DND-41 (cell line): ENCODE results near the gene DHX29.
"Not testable (repeated sequence)": the region's sequence is repeated elsewhere in the genome, so short reads cannot be mapped to it uniquely, and the experiment has no call there.

Experiments used
- ATAC-seq: fragments of 200-7000 bp; cut with Tn5 transposase; 3 replicates; pipeline ENCODE4 v1.9.1; 2021; ENCODE audit warnings: low read depth; ENCODE audit not compliant: insufficient read depth
- DNase-seq: peaks from one replicate; pipeline ENCODE4 v3.0.0-alpha.2; 2020
- H2AFZ ChIP-seq: 2 replicates; pipeline ENCODE4 v1.6.0; 2012; ENCODE audit warnings: low read depth, low read length
- H3K27ac ChIP-seq: 2 replicates; pipeline ENCODE4 v1.5.1; 2012; ENCODE audit warnings: low read length, inconsistent platforms
- H3K27me3 ChIP-seq: fragments of 200-600 bp; sonication (generic); 2 replicates; pipeline ENCODE4 v1.6.0; 2012; ENCODE audit warnings: low read length, mild to moderate bottlenecking, inconsistent platforms; ENCODE audit not compliant: insufficient read depth, poor library complexity
- H3K36me3 ChIP-seq: 2 replicates; pipeline ENCODE4 v1.5.1; 2012; ENCODE audit warnings: low read length, inconsistent platforms; ENCODE audit not compliant: insufficient read depth
- H3K4me1 ChIP-seq: 2 replicates; pipeline ENCODE4 v1.5.1; 2012; ENCODE audit warnings: mild to moderate bottlenecking, low read length; ENCODE audit not compliant: insufficient read depth
- H3K4me2 ChIP-seq: 2 replicates; pipeline ENCODE4 v1.6.0; 2012; ENCODE audit warnings: mild to moderate bottlenecking, moderate library complexity, low read length, inconsistent platforms; ENCODE audit not compliant: insufficient read depth
- H3K4me3 ChIP-seq, 2 experiments: fragments of 200-600 bp in 1 of 2; shearing (Covaris generic) in 1 of 2; 2 replicates each; pipeline ENCODE4 v1.5.1; 2012 to 2016; ENCODE audit warnings: inconsistent platforms in 2 of 2, low read length in 2 of 2, mild to moderate bottlenecking in 2 of 2, low read depth in 1 of 2, moderate library complexity in 1 of 2
- H3K79me2 ChIP-seq: 2 replicates; pipeline ENCODE4 v1.6.0; 2012; ENCODE audit warnings: low read length, inconsistent platforms; ENCODE audit not compliant: insufficient read depth
- H3K9ac ChIP-seq: 2 replicates; pipeline ENCODE4 v1.6.0; 2012; ENCODE audit warnings: low read depth, mild to moderate bottlenecking, inconsistent platforms, low read length, moderate library complexity
- H3K9me3 ChIP-seq: 2 replicates; pipeline ENCODE4 v1.5.1; 2012; ENCODE audit warnings: low read length, moderate library complexity, mild to moderate bottlenecking, inconsistent platforms; ENCODE audit not compliant: insufficient read depth, severe bottlenecking
- H4K20me1 ChIP-seq: 2 replicates; pipeline ENCODE4 v1.6.0; 2012; ENCODE audit warnings: low read length; ENCODE audit not compliant: insufficient read depth
- CTCF ChIP-seq: IDR thresholded peaks from 2 replicates; pipeline ENCODE4 v1.5.1; 2012; ENCODE audit warnings: borderline replicate concordance, low read length, moderate library complexity, mild to moderate bottlenecking; ENCODE audit not compliant: poor library complexity, severe bottlenecking; ENCODE audit errors: extremely low read depth
- EZH2 ChIP-seq: IDR thresholded peaks from 3 replicates; pipeline ENCODE4 v1.6.1; 2012; ENCODE audit warnings: borderline replicate concordance, low read depth, mild to moderate bottlenecking, moderate library complexity, low read length, inconsistent platforms; ENCODE audit not compliant: severe bottlenecking

DHX29 gene

GRCh38 chr5:55320571-55320970, 13.1 kb upstream of the DHX29 start:
- H3K4me3 ChIP-seq, result no peak overlapping the region
- no peak overlapping the region for H3K9ac ChIP-seq
- no peak for ATAC-seq
- H4K20me1 ChIP-seq, result peaks cover 18% of the 10 kb centered on the region; the same call in 1 of the 2 replicates
- H3K27ac ChIP-seq, result no peak overlapping the region
- H3K9me3 ChIP-seq, result no peaks in the 10 kb centered on the region
- H3K4me2 ChIP-seq, result no peak overlapping the region
- peaks cover 2% of the 10 kb centered on the region; the same call in 1 of the 2 replicates for H3K4me1 ChIP-seq
- H3K36me3 ChIP-seq, result peaks cover 23% of the 10 kb centered on the region; the same call in 1 of the 2 replicates
- H2AFZ ChIP-seq, result no peak overlapping the region
- H3K79me2 ChIP-seq, result peaks cover 89% of the 10 kb centered on the region
- H3K27me3 ChIP-seq, result no peaks in the 10 kb centered on the region
- no peak for TF ChIP-seq EZH2
- TF ChIP-seq CTCF, result no peak
- DNase-seq, result no peak

- no peak for TF ChIP-seq CTCF
- no peak for TF ChIP-seq EZH2
- peaks cover 4% of the 10 kb centered on the region; the same call in 1 of the 2 replicates for H3K4me1 ChIP-seq
- H2AFZ ChIP-seq, result no peak overlapping the region
- no peak overlapping the region for H3K4me2 ChIP-seq
- no peak overlapping the region for H3K27ac ChIP-seq
- no peak overlapping the region for H3K9ac ChIP-seq
- H4K20me1 ChIP-seq, result peaks cover 22% of the 10 kb centered on the region; the same call in 1 of the 2 replicates
- H3K27me3 ChIP-seq, result no peaks in the 10 kb centered on the region
- ATAC-seq (no peak), DNase-seq (no peak)
- H3K9me3 ChIP-seq, result no peaks in the 10 kb centered on the region
- peaks cover 95% of the 10 kb centered on the region for H3K79me2 ChIP-seq
- H3K4me3 ChIP-seq, result no peak overlapping the region
- H3K36me3 ChIP-seq, result peaks cover 21% of the 10 kb centered on the region
Observed at GRCh38 chr5:55319491-55319890, 12.0 kb upstream of the DHX29 start.

- H4K20me1 ChIP-seq, result peaks cover 28% of the 10 kb centered on the region; the same call in 1 of the 2 replicates
- H3K27me3 ChIP-seq, H3K27ac ChIP-seq, DNase-seq, H3K4me2 ChIP-seq, H3K4me3 ChIP-seq, H3K9ac ChIP-seq, H3K9me3 ChIP-seq, ATAC-seq, H2AFZ ChIP-seq: not testable (repeated sequence)
- H3K4me1 ChIP-seq, result peaks cover 13% of the 10 kb centered on the region
- H3K79me2 ChIP-seq, result peaks cover 100% of the 10 kb centered on the region
- H3K36me3 ChIP-seq, result peaks cover 15% of the 10 kb centered on the region
Observed at GRCh38 chr5:55318237-55318636, 10.7 kb upstream of the DHX29 start.

DNA sequence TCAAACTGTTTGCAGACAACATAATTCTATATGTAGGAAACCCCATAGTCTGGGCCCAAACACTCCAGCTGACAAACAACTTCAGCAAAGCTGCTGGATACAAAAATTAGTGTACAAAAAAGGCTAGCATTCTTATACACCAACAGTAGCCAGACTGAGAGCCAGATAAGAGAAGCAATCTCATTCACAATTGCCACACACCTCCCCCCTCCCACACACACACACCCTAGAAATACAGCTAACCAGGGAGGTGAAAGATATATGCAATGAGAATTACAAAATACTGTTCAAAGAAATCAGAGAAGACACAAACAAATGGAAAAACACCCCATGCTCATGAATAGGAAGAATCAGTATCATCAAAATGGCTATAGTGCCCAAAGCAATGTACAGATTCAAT, 9.3 kb upstream of the DHX29 start:
- Histone ChIP-seq H4K20me1 (peaks cover 28% of the 10 kb centered on the region; the same call in 1 of the 2 replicates), H3K9ac (no peak overlapping the region), H3K9me3 (no peaks in the 10 kb centered on the region), H3K4me1 (peaks cover 24% of the 10 kb centered on the region), H3K4me3 (no peak overlapping the region), H3K4me2 (no peak overlapping the region), H3K27ac (no peak overlapping the region), H2AFZ (no peak overlapping the region), H3K79me2 (peaks cover 100% of the 10 kb centered on the region), H3K36me3 (peaks cover 10% of the 10 kb centered on the region), H3K27me3 (no peaks in the 10 kb centered on the region)
- TF ChIP-seq CTCF, result no peak
- no peak for TF ChIP-seq EZH2
- ATAC-seq (no peak), DNase-seq (no peak)
